Glutamatergic neuron (in vitro differentiated cells): ENCODE measurements around the gene RALGPS1. TPM values are rescaled to one million over a fixed set of nuclear protein-coding genes. Genes with fewer than 3 reads are reported as not detected.
"Not testable (repeated sequence)": the region's sequence is repeated elsewhere in the genome, so short reads cannot be mapped to it uniquely, and the experiment has no call there.

Experiments used
- DNase-seq: peaks from one replicate; pipeline ENCODE4 v3.0.0; 2022
- H3K27ac Mint-ChIP-seq: one replicate; pipeline ENCODE4 v1.8.0; 2020; ENCODE audit warnings: mild to moderate bottlenecking, mixed read lengths, inconsistent platforms; ENCODE audit not compliant: unreplicated experiment
- H3K27me3 Mint-ChIP-seq: one replicate; pipeline ENCODE4 v1.8.0; 2020; ENCODE audit warnings: mild to moderate bottlenecking, moderate library complexity, mixed read lengths, inconsistent platforms; ENCODE audit not compliant: unreplicated experiment
- H3K36me3 Mint-ChIP-seq: one replicate; pipeline ENCODE4 v1.8.0; 2020; ENCODE audit warnings: mild to moderate bottlenecking, mixed read lengths, inconsistent platforms; ENCODE audit not compliant: unreplicated experiment
- H3K4me1 Mint-ChIP-seq: one replicate; pipeline ENCODE4 v1.8.0; 2020; ENCODE audit warnings: mild to moderate bottlenecking, low read depth, mixed read lengths, inconsistent platforms; ENCODE audit not compliant: unreplicated experiment
- H3K4me3 Mint-ChIP-seq: one replicate; pipeline ENCODE4 v1.8.0; 2020; ENCODE audit warnings: mild to moderate bottlenecking, mixed read lengths, inconsistent platforms; ENCODE audit not compliant: unreplicated experiment
- H3K9me3 Mint-ChIP-seq: one replicate; pipeline ENCODE4 v1.8.0; 2020; ENCODE audit warnings: mild to moderate bottlenecking, moderate library complexity, mixed read lengths, inconsistent platforms; ENCODE audit not compliant: unreplicated experiment
- total RNA-seq: library from RNA; stranded (reverse); fragmentation: NEBNext Ultra II Directional; extraction: Animal tissue kit (Norgen Biotek cat#: 25700); gene quantifications from one replicate; pipeline ENCODE4 v1.2.1, GENCODE V29; 2021; ENCODE audit not compliant: unreplicated experiment
- TF ChIP-seq, protein P1 (sequence below): fragments of 200-600 bp; sonication (generic); IDR thresholded peaks from one replicate; pipeline ENCODE4 v1.5.0; 2021; ENCODE audit not compliant: partially characterized antibody, unreplicated experiment

RALGPS1 gene
- total RNA-seq, 1 donor from 2014 or later: 23.8 TPM

DNA sequence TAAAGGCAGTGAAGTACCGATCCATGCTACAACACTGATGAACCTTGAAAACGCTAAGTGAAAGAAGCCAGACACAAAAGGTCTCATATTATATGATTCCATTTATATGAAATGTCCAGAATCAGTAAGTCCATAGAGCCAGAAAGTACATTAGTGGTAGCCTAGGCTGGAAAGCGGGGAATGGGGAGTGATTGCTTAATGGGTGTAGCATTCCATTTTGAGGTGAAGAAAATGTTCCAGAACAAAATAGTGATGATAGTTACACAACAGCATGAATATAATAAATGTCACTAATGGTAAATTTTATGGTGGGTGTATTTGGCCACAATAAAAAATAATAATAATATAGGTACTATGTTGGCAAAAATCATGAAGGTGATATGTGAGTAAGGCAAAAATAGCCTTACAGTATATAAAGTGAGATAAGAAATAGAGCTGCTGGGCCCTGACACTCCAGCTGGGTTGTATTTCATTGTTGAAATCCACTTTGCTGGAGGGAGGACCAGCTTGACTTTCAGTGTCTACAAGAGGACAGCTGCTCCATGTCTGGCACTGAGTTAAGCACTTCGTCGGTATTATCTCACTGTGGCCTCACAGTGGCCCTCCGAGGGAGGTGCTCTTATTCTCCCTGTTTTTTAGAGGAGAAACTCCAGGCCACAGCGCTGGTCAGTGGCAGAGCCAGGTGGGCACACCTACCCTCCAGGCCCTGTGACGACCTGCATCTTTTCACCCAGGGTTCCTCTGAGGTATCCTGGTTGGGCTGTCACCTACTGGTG is 230.3 kb downstream of the RALGPS1 start:
- TF ChIP-seq, protein P1, sequence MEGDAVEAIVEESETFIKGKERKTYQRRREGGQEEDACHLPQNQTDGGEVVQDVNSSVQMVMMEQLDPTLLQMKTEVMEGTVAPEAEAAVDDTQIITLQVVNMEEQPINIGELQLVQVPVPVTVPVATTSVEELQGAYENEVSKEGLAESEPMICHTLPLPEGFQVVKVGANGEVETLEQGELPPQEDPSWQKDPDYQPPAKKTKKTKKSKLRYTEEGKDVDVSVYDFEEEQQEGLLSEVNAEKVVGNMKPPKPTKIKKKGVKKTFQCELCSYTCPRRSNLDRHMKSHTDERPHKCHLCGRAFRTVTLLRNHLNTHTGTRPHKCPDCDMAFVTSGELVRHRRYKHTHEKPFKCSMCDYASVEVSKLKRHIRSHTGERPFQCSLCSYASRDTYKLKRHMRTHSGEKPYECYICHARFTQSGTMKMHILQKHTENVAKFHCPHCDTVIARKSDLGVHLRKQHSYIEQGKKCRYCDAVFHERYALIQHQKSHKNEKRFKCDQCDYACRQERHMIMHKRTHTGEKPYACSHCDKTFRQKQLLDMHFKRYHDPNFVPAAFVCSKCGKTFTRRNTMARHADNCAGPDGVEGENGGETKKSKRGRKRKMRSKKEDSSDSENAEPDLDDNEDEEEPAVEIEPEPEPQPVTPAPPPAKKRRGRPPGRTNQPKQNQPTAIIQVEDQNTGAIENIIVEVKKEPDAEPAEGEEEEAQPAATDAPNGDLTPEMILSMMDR: no peak
- no peak overlapping the region for H3K27ac Mint-ChIP-seq
- H3K4me1 Mint-ChIP-seq: peaks cover 5% of the 10 kb centered on the region

DNA sequence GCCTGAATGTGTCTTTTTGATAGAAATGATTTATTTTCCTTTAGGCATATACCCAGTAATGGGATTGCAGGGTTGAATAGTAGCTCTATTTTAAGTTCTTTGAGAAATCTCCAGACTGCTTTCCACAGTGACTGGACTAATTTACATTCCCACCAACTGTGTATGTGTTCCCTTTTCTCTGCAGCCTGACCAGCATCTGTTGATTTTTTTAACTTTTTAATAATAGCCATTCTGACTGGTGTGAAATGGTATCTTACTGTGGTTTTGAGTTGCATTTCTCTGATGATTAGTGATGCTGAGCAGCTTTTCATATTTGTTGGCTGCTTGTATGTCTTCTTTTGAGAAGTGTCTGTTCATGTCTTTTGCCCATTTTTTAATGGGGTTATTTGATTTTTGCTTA is 232.3 kb downstream of the RALGPS1 start:
- H3K4me3 Mint-ChIP-seq: not testable (repeated sequence)

More for the DNA sequence above, 230.3 kb downstream of the RALGPS1 start:
- Mint-ChIP-seq H3K4me3 (no peak overlapping the region), H3K27me3 (no peaks in the 10 kb centered on the region), H3K36me3 (no peaks in the 10 kb centered on the region), H3K9me3 (peaks cover 2% of the 10 kb centered on the region)
- DNase-seq: no peak

DNA sequence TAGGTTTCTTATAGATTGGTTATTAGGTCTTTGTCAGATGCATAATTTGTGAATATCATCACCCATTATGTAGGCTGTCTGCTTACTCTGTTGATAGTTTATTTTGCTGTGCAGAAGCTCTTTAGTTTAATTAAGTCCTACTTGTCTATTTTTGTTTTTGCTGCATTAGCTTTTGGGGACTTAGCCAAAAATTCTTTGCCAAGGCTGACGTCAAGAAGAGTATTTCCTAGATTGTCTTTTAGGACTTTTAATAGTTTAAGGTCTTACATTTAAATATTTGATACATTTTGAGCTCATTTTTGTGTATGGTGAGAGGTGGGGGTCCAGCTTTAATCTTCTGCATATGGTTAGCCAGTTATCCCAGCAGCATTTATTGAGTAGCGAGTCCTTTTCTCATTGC is 232.7 kb downstream of the RALGPS1 start:
- peaks cover 8% of the 10 kb centered on the region for H3K4me1 Mint-ChIP-seq
- TF ChIP-seq, protein P1: no peak
- H3K27ac Mint-ChIP-seq: no peak overlapping the region
- H3K36me3 Mint-ChIP-seq: no peaks in the 10 kb centered on the region
- DNase-seq: no peak
- H3K27me3 Mint-ChIP-seq: peaks cover 2% of the 10 kb centered on the region
- H3K4me3 Mint-ChIP-seq: no peak overlapping the region
- H3K9me3 Mint-ChIP-seq: peaks cover 6% of the 10 kb centered on the region

More for the DNA sequence above, 232.3 kb downstream of the RALGPS1 start:
- H3K36me3 Mint-ChIP-seq, H3K9me3 Mint-ChIP-seq, H3K4me1 Mint-ChIP-seq, DNase-seq, H3K27ac Mint-ChIP-seq, H3K27me3 Mint-ChIP-seq: not testable (repeated sequence)

DNA sequence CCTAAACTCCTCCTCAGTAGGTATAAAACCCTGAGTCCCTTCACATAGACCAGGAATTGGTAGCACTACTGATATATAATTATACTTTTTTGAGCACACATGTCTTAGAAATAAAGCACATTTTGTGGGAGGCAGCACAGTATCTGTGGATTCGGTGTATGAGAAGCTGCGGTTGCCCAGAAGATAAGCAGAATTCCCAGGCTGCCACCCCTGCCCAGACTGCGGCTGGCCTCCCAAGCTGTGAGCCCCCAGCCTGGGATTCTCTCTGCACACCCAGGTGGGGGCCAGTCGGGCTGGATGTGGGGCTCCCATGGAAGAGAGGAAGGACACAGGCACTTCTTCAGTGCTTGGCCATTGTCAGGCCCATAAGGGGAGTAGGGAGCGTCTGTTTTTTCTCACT is 233.4 kb downstream of the RALGPS1 start:
- peaks cover 8% of the 10 kb centered on the region for H3K4me1 Mint-ChIP-seq

DNA sequence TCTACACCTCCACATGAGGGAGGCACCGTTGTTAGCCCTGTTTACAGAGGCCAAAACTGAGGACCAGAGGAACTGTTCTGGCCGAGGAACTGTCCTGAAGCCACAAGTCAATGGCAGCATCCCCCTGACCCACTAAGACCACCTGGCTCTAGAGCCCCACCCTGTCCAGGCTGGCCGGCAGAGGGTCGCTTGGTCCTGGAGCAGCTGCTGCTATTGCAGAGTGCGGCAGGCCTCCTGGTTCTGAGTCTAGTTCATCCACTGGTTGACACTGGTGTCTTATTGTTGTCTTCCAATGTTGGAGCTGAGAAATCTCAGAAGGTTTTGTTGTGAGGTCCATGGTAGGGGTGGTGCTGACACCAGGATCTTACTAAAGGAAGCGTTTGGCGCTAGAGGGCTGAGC is 234.4 kb downstream of the RALGPS1 start:
- H3K36me3 Mint-ChIP-seq: no peaks in the 10 kb centered on the region
- H3K4me3 Mint-ChIP-seq: no peak overlapping the region
- no peak overlapping the region for H3K27ac Mint-ChIP-seq
- DNase-seq: no peak
- TF ChIP-seq, protein P1: no peak
- peaks cover 6% of the 10 kb centered on the region for H3K9me3 Mint-ChIP-seq
- H3K27me3 Mint-ChIP-seq: peaks cover 3% of the 10 kb centered on the region
- H3K4me1 Mint-ChIP-seq: peaks cover 8% of the 10 kb centered on the region

More for the DNA sequence above, 233.4 kb downstream of the RALGPS1 start:
- TF ChIP-seq, protein P1: no peak
- Mint-ChIP-seq H3K4me3 (no peak overlapping the region), H3K27ac (no peak overlapping the region), H3K36me3 (no peaks in the 10 kb centered on the region), H3K9me3 (peaks cover 6% of the 10 kb centered on the region), H3K27me3 (peaks cover 2% of the 10 kb centered on the region)
- DNase-seq: no peak
